Endothelial cell of hepatic sinusoid (primary cell): ENCODE measurements around the gene C5orf58.

Experiments used
- in situ Hi-C: cut with HindIII; loops from 2 replicates; pipeline ENCODE4 v1.10.0; 2017; ENCODE audit warnings: low sequenced_read_pairs

The C5orf58 gene

DNA sequence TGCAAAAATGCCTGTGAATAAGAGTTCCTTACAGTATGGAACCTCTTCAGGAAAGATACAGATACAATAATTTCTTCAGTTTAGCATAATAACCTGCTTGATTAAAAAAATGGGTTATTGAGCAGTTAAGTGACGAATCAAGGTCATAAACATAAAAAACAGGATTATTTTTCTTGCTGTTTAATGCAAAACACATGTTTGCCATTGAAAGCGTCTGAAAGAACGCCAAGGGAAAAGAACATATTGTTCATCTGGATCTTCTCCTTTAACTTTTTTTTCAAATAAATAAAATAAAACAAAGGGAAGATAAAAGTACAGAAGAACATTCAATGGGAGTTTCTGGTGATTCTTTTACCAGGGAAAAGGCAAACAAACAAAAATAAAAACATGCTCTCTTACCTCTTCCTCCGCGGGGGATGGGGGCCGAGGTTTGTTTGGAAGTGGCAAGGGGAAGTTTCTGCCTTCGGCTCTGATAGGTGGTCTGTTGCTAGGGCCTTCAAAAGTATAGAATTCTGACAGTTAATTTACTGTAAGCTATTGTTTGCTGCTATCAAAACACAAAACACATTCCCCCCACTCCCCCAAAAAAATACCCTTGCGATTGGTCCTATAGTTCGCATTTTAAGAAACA is 20.1 kb downstream of the C5orf58 start:
- in situ Hi-C loops = loop anchor here (10.0 kb wide), 1 partner anchor 122 kb away; no protein-coding TSS in a partner anchor

DNA sequence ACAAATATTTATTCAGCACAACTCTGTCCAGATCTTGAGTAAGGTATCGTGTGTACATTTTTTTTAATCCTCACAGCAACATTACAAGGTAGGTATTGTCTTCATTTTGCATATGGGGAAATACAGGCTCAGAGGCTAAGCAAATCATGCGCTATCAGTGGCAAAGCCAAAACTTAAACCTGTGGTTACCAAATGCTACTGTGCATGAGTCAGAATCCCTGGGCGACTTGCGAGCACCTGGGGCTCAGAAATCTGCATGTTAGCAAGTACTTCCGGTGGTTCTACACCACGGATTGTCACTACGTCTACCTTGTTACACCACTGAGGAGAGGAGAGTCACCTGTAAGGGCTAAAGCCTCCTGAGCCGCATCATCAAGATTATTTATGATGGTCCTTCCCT is 21.3 kb downstream of the C5orf58 start:
- in situ Hi-C loops = loop anchor here (10.0 kb wide), 1 partner anchor 121 kb away; no protein-coding TSS in a partner anchor

DNA sequence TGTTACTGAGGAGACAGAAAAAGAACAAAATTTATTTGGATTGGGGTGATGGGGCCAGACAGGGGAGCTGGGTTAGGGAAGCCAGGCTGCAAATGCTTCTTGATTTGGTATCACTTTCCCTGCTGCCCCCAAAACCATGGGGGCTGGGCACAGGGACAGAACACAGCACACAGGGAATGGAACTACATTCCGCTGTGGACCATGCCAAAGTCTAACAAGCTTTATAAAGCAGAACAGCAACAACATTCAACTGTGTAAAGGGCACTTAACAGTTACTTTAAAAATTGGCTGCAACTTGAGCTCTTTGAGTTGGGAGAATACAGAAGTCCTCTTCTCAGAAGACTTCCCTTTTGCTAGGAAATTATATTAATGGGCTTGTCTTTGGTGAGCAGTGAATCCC is 23.8 kb downstream of the C5orf58 start:
- in situ Hi-C loops = loop anchor here (10.0 kb wide), 1 partner anchor 118 kb away; no protein-coding TSS in a partner anchor

DNA sequence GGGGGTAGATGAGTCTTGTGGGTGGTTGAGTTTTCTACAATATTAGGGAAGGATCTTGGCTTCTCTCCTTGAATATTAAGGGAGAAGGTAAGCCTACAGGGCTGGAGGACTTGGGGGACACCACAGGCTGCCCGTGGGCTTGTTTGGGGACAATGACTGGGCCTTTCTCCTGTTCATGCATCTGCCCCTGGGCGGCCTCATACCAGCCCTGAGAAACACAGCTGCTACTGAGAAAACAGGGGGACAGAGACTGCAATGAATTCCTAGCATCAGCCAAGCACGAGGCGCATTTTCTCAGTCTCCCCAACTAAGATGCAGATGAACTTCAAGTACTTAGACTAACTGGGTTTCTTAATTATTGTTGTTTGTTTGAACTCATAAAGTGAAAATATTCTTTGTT is 24.6 kb downstream of the C5orf58 start:
- in situ Hi-C loops = loop anchor here (10.0 kb wide), 1 partner anchor 117 kb away; no protein-coding TSS in a partner anchor

DNA sequence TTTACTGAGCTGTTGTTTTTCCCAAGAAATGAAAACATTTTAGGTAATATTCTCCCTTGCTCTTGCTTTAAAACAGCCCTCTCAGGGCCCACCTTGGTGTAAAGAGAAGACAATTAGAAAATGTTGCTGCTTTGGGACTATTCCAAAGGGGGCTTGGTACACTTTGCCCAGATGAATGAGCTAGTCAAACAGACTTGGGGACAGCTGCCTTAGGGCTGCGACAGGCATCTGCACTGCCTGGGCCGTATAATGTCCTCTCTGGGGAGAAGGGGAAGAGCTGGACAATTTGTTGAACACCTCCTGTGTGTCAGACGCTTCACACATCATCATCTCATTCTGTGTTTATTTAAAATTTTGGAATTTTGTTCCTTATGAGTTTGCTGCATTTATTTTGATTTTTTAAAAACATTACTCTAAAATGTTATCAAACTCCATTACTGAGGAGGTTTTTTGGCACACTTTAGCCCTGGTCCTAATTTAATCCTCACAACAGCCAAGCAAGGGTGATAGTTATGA is 28.8 kb downstream of the C5orf58 start:
- in situ Hi-C loops = no loop called here

DNA sequence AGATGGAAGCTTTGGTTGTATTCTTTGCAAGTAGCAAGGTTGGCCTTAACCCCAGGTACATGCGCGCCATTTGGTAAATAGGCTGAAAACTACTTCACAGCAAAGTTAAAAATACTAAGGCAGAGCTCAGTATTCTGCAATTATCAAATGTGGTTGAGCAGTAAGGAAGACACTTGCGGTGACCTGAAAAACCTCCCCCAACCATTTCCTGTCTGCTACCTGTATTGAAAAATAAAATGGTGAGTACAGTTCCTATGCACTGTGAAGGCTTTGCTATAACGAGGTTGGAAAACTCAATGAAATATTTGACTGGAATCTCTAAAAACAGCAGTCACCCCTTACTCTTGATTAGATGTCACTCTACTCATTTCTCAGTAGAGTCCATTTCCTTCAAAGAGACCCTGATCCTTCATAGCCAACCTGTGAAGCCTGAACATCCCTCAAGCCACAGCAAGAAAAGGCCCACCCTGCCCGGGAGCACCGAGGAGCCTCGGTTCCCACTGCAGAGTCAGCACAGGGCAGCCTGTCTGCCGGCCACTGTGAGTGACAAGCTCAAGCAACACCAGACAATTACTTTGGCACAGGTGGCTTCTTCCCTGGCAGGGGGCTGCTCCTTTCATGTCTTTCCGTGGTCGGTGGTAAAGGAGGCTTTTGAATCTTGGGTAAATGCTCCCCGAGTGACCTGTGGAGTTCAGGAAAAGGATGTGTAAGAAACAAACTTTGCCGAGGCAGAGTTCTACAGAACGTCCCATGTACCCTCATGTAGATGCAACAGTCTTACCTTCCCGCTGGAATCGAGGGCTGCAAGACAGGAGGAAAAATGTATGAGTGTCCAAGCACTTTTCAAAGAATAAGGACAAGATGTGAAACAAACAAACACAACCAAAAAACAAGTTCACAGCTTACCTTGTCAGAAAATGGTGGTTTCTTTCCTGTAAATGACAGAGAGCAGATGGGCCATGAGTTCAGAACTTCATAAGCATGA is 29.6 kb downstream of the C5orf58 start:
- in situ Hi-C loops = no loop called here

DNA sequence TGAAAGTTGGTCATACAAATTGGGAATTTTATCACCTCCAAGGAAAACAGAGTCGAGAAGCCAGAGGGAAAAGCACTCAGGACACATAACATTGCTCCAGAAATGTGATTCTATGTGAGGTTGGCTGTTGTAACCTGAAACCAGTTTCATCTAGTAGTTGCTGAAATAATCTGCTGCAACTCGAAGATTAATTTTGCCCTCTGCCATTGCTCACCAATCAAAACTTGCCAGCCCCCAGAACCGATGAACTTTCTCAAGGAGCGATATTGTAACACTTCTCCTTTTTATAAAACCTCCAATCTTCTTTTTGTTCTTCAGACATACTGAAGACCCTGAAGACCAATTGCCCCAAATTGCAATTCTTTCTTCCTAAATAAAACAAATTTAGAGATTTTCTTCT is 31.1 kb downstream of the C5orf58 start:
- in situ Hi-C loops = no loop called here

DNA sequence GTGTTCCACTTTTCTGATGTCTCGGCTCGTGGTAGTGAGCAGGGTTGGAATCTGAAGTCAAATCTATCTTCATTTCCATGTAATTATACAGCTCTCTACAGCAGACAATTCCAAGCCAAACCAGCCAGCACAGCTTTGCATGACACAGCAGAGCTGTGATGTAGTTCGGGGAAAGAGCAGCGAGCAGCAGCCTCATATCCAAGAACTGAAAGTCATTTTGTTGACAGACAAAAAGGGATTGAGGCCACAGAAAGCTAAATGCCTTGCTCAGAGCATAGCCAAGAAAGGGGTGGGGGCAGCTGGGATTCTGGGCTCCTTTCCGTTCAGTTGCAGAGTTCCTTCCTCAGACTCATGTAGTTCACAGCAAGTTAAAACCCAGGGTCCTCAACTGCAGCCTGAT is 32.7 kb downstream of the C5orf58 start:
- in situ Hi-C loops = no loop called here

DNA sequence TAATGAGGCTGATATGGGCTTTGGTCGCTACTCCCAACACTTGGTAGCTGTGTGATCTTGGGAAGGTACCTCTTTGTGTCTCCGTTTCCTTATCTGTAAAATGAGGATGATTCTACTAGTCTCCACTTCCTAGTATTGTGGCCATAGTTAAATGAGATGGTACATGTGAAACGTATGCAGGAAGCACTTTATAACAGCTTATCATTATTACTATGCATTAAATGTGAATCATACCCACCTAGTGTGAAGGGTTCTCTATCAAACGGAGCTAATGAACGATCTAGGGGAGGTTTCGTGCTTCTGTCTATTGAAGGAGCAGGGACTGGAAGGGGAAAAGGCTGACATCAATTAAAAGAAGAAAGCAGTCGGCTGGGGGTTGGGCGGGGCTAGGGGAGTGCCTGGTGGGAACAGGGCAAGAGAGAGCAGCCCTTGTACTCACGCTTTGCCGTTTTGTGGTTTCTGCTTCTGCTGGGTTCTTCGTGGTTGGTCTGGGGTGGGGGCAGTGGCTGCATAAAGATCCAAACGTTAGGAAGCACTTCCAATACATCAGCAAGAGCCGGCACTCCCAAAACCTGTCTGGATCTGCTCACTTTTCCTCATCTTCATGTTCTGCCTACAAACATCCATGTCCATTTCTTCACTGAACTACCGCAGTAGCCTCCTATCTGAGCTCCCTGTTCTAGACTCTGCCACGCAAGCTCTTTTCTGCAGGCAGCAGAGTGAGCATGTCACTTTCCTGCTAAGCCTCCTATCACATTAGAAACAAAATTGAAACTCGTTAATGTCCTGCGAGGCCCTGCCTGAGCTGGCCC is 34.0 kb downstream of the C5orf58 start:
- in situ Hi-C loops = no loop called here

DNA sequence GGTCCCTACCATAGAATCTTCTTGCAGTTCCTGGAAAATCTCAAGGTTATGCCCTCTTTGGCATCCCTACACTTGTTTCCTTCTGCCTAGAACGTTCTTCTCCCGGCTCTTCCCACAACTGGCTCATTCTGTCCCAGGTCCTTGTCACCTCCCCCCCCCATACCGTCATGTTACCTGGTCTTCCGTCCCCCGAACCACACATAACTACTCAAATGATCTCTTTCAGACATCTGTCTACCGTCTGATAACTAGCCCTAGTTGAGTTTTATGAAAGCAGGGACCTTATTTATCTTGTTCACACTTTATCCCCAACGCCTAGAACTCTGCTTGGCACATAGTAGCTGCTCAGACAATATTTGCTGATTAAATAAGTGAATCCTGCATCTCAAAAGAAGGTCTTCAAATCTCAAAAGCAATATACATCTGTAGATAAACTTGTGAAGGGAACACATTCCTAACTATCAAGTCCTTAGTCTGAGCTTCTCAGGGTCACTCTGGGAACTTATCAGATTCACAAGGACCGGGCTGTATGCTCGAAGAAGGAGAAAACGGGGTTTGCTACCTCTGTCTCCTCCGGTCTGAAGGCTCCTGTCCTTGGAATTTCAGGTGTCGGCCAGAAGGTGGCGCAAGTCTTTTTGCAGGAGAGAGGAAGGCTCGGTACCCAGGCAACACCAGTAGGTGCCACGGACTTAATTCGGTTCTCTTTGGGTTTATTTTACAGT is 34.8 kb downstream of the C5orf58 start:
- in situ Hi-C loops = no loop called here

DNA sequence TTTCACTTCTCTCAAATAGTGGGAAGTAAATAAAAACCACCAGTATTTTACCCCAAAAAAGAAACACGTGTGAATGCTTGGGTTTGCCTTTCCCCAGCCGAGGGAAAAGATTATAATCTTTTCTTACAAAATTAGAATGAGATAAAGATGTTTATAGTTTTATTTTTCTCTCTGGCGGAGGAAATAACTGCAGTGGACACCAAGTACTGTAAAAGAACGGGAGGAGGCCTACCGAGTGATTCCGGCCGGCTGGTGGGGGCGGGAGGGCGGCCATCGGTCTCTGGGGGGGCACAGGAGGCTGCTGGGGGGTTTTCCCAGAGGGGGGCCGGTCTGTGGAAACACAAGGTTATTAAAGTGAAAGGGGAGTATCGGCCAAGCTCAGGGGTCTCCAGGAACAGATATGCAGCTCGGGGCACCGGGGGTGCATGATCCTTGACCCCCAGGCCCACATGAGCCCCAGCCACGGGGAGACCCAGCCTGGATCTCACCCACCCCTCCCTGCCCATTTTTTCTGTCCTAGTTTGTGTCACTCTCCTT is 35.4 kb downstream of the C5orf58 start:
- in situ Hi-C loops = no loop called here

DNA sequence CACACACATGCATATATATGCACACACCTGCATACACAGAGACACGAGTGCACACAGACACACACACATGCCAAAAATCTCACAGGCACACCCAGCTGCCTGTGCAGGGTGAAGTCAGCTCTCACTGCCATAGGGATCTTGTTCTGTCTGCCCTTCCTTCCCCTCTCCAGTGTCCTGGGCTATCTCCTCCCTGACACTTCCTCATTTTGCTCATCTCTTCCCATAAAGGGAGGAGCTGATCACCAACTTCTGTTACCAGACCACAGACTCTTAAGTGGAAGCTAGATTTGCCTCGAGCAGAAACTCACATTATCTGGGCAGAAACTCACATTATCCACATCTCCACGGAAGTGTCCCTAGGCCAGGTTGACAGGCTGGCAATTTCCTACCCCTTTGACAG is 36.1 kb downstream of the C5orf58 start:
- in situ Hi-C loops = no loop called here

DNA sequence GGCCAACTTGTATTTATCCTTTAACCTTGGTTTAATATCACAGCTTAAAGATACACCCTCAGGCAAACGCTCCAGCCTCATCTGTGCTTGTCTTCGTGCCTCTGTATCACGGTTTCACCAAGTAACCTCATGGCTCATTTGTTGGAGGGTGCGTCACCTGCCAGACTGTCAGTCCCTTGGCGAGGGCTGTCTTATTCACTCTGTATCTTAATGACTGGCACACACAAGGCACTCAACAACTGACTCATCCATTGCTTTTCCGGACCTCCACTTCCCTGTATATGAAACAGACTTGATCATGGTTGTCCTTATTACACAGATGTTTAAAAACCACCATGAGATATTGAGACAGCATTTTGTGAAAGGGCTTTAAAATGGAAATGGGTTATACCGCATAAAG is 36.8 kb downstream of the C5orf58 start:
- in situ Hi-C loops = no loop called here

DNA sequence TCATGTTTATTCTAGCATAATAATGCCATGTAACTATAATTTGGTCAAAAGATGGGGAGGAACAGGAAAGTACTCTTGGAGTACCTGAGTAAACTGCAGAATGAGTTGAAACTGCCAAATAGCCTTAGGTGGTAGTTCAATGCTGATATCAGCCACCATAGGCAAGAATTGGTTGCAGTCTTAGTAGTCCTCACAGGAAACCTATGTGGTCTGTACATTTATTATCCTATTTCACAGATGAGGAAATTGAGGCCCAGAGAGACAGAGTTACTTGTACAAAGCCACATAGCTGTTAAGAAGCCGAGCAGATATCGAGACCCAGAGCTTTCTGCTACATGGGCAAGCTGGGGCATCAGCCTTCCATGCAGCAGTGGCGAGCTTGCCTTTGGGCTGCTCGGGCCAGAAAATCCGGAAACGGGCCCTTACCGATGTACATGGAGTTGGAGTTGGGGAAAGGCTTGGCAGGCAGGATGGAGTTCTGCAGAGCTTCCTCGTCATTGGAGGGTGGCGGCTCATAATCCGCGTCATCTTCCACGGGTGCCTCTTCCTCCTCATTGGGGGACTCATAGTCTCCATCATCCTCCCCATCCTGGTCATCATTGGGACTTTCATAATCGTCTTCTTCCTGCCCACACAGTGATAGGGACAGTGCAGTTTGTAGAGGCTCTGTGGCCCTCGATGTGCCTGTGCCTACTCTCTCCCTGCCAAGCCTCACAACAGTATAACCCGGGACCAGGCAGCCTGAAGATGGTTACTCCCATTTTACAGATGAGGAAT is 37.7 kb downstream of the C5orf58 start:
- in situ Hi-C loops = no loop called here

DNA sequence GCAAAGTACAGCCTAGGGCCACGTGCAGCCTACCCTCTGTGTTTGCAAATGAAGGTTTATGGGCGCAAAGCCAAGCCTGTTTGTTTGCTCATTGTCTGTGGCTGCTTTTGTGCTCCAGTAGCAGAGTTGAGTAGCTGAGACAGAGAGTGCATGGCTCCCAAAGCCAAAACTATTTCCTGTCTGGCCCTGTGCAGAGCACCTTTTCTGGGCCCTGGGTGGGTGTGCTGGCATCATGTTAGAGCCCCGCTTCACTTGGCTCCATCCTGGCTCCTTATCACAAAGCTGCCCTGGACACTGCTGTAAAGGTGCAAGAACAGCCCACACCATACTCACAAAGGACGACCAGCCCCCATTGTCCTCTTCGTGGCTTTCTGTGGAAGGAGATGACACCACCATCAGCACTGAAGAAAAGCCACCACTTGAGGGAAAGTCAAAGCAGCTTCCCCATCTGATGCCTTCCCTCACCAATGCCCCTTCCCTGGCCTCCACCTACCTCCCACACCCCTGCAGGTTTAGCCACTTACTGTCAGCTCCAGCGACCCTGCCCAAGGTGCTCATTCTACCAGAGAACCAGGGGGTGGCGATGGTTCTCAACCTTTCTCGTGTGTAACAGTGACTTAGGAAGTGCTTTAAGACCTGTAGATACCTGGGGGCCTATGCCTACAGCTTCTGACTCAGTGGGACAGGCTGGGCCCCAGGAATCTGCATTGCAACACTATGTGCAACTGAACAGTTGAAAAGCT is 41.4 kb downstream of the C5orf58 start:
- in situ Hi-C loops = no loop called here

DNA sequence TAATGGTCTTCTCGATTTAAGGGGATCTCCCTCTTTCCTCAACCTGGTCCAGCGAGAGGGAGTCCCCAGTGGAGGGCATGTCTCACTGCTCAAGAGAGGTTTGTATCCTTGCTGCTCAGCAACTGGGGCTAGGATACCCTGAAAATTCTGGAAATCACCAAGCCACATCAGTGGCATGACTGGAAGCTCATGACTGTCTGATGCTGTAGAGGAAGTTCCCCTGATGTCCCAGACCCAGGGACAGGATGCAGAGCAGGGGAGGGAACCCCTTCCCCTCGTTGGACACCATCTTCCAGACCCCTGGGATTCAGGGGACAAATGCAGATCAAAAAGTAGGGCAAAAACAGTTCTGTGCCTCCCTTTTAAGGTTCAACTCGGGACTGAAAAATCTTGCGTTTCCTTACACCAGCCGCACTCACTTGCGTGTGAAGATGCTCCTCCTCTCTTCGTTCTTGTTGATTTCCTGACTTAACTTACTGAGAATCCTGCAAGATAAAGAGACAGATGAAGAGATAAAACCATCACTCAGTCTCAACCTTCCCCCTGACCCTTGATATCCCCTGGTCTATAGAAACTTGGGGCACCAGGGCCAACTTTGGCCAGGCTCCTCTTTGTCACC is 42.7 kb downstream of the C5orf58 start:
- in situ Hi-C loops = no loop called here

DNA sequence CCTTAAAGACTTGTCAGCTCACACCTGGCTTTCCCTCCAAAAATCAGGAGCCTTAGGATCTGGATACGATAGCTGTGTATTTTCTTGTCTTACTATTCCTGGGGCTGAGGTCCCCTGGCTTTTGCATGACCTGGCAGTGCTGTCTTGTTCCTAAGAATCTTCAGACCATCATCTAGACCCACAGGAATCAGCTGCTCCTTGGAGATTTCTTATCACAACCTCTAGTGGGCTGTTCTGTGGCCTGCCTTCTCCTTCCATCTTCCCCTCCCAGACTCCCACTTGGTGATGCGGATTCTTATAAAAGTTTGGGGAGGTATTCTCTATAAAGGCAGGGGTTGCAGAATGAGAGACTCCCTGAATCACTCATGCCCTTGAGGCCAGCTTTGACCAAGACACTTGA is 43.4 kb downstream of the C5orf58 start:
- in situ Hi-C loops = no loop called here

DNA sequence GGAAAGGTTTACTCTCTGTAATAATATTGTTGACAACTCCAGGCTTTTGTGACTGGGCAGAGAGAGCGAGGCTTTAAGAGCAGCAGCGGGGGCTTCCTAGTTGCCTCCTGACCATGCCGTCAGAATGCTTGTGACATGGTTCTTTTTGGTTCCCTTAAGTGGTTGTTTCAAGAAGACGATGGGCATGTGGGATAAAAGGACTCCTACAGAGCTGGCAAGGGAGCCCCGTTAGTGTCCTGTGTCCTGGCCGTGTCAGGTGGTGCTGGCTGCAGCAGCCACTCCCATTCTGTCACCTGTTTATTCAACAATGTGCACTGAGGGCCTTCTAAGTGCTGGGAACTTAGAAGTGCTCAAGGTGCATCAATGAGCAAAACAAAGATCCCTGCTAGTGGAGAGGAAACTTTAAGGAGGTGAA is 45.1 kb downstream of the C5orf58 start:
- in situ Hi-C loops = no loop called here
